Subcutaneous abdominal adipose tissue (tissue), 5 donors: ENCODE data around the gene SLX4.

Source experiments
- H3K27ac ChIP-seq: one replicate; pipeline ENCODE4 v1.7.0; 2013; ENCODE audit warnings: low read depth, mild to moderate bottlenecking, inconsistent platforms, low read length, moderate library complexity
- H3K27me3 ChIP-seq, 5 donors: one replicate each; pipeline ENCODE4 v1.7.0; 2013; ENCODE audit warnings: low read length in 5 of 5, inconsistent platforms in 1 of 5; ENCODE audit not compliant: control insufficient read depth in 5 of 5, insufficient read depth in 4 of 5
- H3K36me3 ChIP-seq, 5 donors: one replicate each; pipeline ENCODE4 v1.7.0; 2013; ENCODE audit warnings: low read length in 5 of 5; ENCODE audit not compliant: control insufficient read depth in 5 of 5, insufficient read depth in 5 of 5
- H3K4me1 ChIP-seq, 5 donors: one replicate each; pipeline ENCODE4 v1.7.0; 2013; ENCODE audit warnings: low read length in 5 of 5, mild to moderate bottlenecking in 3 of 5, moderate library complexity in 1 of 5; ENCODE audit not compliant: control insufficient read depth in 5 of 5, insufficient read depth in 5 of 5
- H3K4me3 ChIP-seq, 5 donors: one replicate each; pipeline ENCODE4 v1.7.0; 2013; ENCODE audit warnings: low read length in 5 of 5, low read depth in 1 of 5
- H3K9ac ChIP-seq, 5 donors: one replicate each; pipeline ENCODE4 v1.7.0; 2013; ENCODE audit warnings: low read length in 5 of 5, mild to moderate bottlenecking in 4 of 5, moderate library complexity in 3 of 5
- H3K9me3 ChIP-seq, 5 donors: one replicate each; pipeline ENCODE4 v1.7.0; 2013; ENCODE audit warnings: low read length in 5 of 5; ENCODE audit not compliant: control insufficient read depth in 5 of 5
- donor health status: healthy.
- donor health status: healthy.
- donor health status: healthy.
- donor health status: healthy.
- donor health status: healthy.

Gene SLX4

DNA sequence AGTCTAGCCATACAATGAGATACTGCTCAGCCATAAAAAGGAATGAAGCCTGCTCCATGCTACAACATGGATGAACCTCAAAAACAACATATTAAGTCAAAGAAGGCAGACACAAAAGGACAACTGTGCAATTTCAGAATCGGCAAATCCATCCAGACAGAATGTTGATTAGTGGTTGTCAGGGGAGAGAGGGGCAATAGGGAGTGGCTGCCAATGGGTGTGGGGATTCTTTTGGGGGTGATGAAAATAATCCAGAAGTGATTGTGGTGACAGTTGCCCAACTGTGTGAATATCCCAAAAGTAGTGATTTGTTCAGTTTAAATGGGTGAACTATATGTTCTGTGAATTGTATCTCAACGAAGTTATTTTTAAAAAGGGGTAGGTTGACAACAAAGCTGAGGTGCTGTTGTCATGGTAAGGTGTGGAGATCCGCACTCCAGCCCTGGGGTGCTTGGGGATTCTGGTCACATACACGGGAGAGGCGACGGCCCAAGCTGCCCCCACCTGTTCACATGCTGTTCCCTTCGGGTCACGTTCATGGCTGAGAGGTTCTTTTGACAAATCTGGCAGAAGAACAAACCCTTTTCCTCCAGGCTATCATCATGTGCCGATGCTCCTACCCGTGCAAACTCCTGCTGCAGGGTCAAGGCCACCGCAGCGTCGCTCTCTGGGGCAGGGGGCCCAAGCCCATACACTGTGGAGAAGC is 9.6 kb downstream of the SLX4 start:
- Histone ChIP-seq H3K27ac (no peak overlapping the region), H3K36me3 (peaks cover 0 to 44% (median 22%) of the 10 kb centered on the region in 5 donors), H3K27me3 (no peaks in the 10 kb centered on the region), H3K4me1 (no peaks in the 10 kb centered on the region), H3K9ac (no peak overlapping the region), H3K4me3 (no peak overlapping the region), H3K9me3 (peaks cover 0 to 2% (median 0%) of the 10 kb centered on the region in 5 donors)

GRCh38 chr16:3599922-3600321 is 11.5 kb downstream of the SLX4 start:
- peaks cover 0 to 2% (median 0%) of the 10 kb centered on the region in 5 donors for H3K9me3 ChIP-seq
- H3K4me3 ChIP-seq = no peak overlapping the region
- no peaks in the 10 kb centered on the region for H3K4me1 ChIP-seq
- H3K36me3 ChIP-seq = peaks cover 0 to 60% (median 24%) of the 10 kb centered on the region in 5 donors
- H3K27me3 ChIP-seq = no peaks in the 10 kb centered on the region
- H3K27ac ChIP-seq = no peak overlapping the region
- no peak overlapping the region for H3K9ac ChIP-seq

DNA sequence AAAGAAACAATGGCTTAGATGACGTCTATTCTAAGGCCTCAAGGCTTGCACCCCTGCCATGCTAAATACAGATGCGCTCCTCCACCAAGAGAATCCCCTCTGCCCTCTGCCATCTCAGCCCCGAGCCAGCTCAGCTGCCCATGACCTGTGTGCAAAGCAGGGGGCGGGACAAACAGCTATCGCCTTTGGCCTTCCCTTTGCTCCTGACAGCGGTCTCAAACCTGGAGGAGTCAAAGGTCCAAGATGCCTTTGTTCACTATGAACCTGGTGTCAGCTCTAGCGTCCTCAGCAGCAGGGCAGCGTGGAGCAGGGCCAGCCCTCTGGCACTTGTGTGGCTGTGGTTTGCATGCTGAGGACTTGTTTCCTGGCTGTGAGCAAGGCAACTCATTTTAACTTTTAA is 12.3 kb downstream of the SLX4 start:
- H3K9me3 ChIP-seq = peaks cover 0 to 2% (median 0%) of the 10 kb centered on the region in 5 donors
- no peaks in the 10 kb centered on the region for H3K27me3 ChIP-seq
- no peak overlapping the region for H3K9ac ChIP-seq
- no peak overlapping the region for H3K4me3 ChIP-seq
- H3K27ac ChIP-seq = no peak overlapping the region
- H3K36me3 ChIP-seq = peaks cover 0 to 64% (median 24%) of the 10 kb centered on the region in 5 donors
- H3K4me1 ChIP-seq = no peaks in the 10 kb centered on the region

DNA sequence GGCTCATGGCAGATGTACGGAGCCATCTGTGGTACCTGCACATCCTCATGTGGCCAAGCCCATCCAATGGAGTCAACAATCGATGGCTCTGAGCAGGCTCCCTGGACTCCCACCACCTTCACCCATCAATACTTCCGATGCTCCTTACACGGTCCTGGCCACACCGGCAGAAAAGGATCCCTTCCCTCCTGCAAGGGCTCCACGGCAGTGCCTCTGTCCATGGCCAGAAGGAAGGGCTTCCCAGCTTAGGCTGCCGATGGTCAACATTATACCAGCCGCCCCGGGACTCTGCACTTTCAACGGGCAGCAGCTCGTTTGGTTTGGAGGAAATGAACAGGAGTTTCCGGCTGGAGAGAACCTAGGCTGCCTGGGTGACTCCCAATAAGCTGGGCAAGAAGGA is 13.2 kb downstream of the SLX4 start:
- no peak overlapping the region for H3K4me3 ChIP-seq
- H3K9ac ChIP-seq = no peak overlapping the region
- no peaks in the 10 kb centered on the region for H3K4me1 ChIP-seq
- H3K27ac ChIP-seq = no peak overlapping the region
- no peaks in the 10 kb centered on the region for H3K27me3 ChIP-seq
- H3K9me3 ChIP-seq = peaks cover 0 to 2% (median 0%) of the 10 kb centered on the region in 5 donors
- peaks cover 0 to 60% (median 21%) of the 10 kb centered on the region in 5 donors for H3K36me3 ChIP-seq

DNA sequence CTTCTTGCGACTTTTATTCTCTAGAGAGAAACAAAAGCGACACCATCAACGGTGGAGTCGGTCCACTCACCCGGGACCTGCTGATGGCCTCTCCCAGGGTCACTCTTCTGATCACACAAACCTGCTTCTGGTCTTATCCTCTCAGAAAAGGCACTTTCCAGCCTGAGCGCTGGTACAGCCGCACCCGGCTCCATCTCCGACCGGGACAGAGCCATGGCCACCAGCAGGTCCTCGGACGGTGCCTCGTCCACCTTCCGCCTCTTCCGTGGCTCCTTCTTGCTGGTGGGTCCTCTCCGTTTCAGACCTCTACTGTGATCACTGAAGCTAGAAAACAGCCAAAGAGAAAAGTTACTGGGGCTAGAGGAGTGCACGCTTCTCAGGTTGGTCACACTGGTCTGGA is 13.7 kb downstream of the SLX4 start:
- peaks cover 0 to 56% (median 17%) of the 10 kb centered on the region in 5 donors for H3K36me3 ChIP-seq

GRCh38 chr16:3597226-3597625 is 14.2 kb downstream of the SLX4 start:
- H3K27ac ChIP-seq = no peak overlapping the region
- H3K9me3 ChIP-seq = peaks cover 0 to 2% (median 0%) of the 10 kb centered on the region in 5 donors
- H3K36me3 ChIP-seq = peaks cover 0 to 56% (median 16%) of the 10 kb centered on the region in 5 donors
- H3K27me3 ChIP-seq = no peaks in the 10 kb centered on the region
- no peak overlapping the region for H3K9ac ChIP-seq
- no peak overlapping the region for H3K4me3 ChIP-seq
- no peaks in the 10 kb centered on the region for H3K4me1 ChIP-seq

More for the DNA sequence above, 13.7 kb downstream of the SLX4 start:
- H3K9me3 ChIP-seq = peaks cover 0 to 2% (median 0%) of the 10 kb centered on the region in 5 donors
- no peak overlapping the region for H3K27ac ChIP-seq
- no peak overlapping the region for H3K4me3 ChIP-seq
- no peak overlapping the region for H3K9ac ChIP-seq
- H3K4me1 ChIP-seq = no peaks in the 10 kb centered on the region
- H3K27me3 ChIP-seq = no peaks in the 10 kb centered on the region

DNA sequence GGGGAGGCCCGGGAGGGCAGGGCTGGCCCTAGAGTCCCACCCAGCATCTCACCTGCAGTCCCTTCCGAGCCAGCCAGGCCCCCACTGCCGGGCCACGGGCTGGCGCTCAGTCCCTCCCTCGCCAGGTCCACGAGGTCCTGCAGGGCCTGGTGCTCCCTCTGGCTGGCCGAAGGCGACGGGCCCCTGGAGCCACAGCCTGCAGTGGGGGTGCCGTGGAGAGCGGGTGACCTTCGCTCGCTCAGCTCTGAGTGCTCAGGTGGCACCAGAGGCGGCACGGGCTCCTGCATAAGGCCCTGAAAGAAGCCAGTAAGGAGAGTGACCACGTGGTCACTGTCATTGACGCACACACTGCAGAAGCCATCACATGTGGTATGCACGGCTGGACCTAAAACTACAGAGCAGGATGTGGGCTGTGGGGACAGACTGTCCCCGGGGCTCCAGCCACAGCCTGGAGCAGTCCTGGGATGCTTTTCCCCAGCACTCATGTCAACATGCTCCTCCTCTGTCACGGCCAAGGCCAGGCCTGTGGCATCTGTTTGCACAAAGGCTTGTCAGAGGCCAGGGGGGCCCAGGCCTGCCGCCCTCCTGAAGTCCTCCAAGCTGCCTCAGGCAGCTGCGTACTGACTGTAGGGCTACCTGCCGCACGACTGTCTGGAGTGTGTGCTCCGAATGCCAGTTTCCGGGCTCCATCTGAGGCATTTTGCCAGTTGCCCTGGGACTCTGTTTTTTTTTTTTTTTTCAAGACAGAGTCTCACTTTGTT is 15.1 kb downstream of the SLX4 start:
- Histone ChIP-seq H3K36me3 (peaks cover 0 to 54% (median 8%) of the 10 kb centered on the region in 5 donors), H3K9ac (no peak overlapping the region), H3K9me3 (peaks cover 0 to 2% (median 0%) of the 10 kb centered on the region in 5 donors), H3K27ac (no peak overlapping the region), H3K27me3 (no peaks in the 10 kb centered on the region), H3K4me1 (no peaks in the 10 kb centered on the region), H3K4me3 (no peak overlapping the region)

DNA sequence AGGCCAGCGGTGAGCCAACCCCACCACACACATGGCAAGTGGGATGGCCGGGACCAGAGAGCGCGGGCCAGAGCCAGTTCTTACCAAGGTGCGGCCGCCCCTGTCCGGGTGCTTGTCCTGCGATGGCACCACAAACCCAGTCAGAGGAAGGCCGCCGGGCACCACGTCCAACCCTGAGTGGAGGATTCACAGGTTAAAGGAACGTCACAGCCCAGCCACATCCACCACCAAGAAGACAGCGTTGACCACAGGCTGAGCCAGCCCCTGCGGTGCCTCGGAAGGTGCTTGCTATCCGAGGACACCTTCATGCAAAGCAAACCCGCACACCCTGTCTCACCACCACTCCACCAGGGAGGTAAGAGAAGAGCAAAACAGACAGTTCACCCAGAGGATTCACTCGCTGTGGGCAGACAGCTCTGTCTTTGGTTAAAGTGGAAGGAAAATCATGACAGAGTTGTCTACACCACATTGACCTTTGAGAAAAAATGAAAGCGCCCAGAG is 15.8 kb downstream of the SLX4 start:
- Histone ChIP-seq H3K9me3 (peaks cover 0 to 2% (median 0%) of the 10 kb centered on the region in 5 donors), H3K4me1 (peaks cover 0 to 7% (median 5%) of the 10 kb centered on the region in 5 donors), H3K36me3 (peaks cover 0 to 54% (median 15%) of the 10 kb centered on the region in 5 donors), H3K9ac (no peak overlapping the region), H3K27ac (no peak overlapping the region), H3K27me3 (no peaks in the 10 kb centered on the region), H3K4me3 (no peak overlapping the region)

- H3K4me1 ChIP-seq = peaks cover 0 to 11% (median 6%) of the 10 kb centered on the region in 5 donors
- H3K36me3 ChIP-seq = peaks cover 0 to 57% (median 19%) of the 10 kb centered on the region in 5 donors
- H3K27ac ChIP-seq = no peak overlapping the region
- no peak overlapping the region for H3K4me3 ChIP-seq
- H3K9me3 ChIP-seq = peaks cover 0 to 2% (median 0%) of the 10 kb centered on the region in 5 donors
- H3K9ac ChIP-seq = no peak overlapping the region
- no peaks in the 10 kb centered on the region for H3K27me3 ChIP-seq
These were observed 16.3 kb downstream of the SLX4 start for GRCh38 chr16:3595110-3595486.
